Measurements from ENCODE around the gene SFTPA2. TPM values are rescaled to one million over a fixed set of nuclear protein-coding genes. Genes with fewer than 3 reads are reported as not detected.
"Not testable (repeated sequence)": the region's sequence is repeated elsewhere in the genome, so short reads cannot be mapped to it uniquely, and the experiment has no call there.

SFTPA2 gene
- total RNA-seq, 2 donors from 2014 or later = 0.19 TPM; not detected in 1

GRCh38 chr10:79552143-79552542 lies 8.1 kb downstream of the SFTPA2 start:
- Histone ChIP-seq H3K36me3 (no peaks in the 10 kb centered on the region), H3K27ac (no peak overlapping the region), H3K9me3 (no peaks in the 10 kb centered on the region), H3K27me3 (no peaks in the 10 kb centered on the region), H3K4me3 (no peak overlapping the region), H3K4me1 (no peaks in the 10 kb centered on the region)
- TF ChIP-seq, protein P1, sequence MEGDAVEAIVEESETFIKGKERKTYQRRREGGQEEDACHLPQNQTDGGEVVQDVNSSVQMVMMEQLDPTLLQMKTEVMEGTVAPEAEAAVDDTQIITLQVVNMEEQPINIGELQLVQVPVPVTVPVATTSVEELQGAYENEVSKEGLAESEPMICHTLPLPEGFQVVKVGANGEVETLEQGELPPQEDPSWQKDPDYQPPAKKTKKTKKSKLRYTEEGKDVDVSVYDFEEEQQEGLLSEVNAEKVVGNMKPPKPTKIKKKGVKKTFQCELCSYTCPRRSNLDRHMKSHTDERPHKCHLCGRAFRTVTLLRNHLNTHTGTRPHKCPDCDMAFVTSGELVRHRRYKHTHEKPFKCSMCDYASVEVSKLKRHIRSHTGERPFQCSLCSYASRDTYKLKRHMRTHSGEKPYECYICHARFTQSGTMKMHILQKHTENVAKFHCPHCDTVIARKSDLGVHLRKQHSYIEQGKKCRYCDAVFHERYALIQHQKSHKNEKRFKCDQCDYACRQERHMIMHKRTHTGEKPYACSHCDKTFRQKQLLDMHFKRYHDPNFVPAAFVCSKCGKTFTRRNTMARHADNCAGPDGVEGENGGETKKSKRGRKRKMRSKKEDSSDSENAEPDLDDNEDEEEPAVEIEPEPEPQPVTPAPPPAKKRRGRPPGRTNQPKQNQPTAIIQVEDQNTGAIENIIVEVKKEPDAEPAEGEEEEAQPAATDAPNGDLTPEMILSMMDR (IDR thresholded peaks at IDR 0.05) = no peak
- no peak for DNase-seq (ENCODE audit: low spot score)

DNA sequence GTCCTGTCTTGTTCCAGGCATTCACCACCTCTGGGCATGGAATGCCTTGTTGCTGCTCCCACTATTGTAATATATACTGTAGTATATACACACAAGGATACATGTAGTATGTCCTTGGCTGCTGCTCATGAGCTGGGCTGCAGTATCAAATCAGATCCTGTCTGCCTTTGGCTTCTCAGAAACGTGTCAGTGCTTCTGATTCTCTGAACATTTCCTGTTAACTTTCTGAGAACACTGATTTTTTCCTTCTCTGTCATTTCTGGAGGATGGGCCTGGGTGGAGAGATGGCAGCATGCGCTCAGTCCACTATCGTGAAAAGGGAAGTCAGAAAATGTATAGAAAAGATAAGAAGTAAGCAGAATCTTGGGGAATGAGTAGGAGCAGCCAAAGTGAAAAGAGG lies 12.2 kb downstream of the SFTPA2 start:
- Histone ChIP-seq H3K4me3 (no peak overlapping the region), H3K27ac (no peak overlapping the region), H3K9me3 (no peaks in the 10 kb centered on the region), H3K4me1 (no peaks in the 10 kb centered on the region), H3K27me3 (no peaks in the 10 kb centered on the region), H3K36me3 (no peaks in the 10 kb centered on the region)
- TF ChIP-seq, protein P1 (IDR thresholded peaks at IDR 0.05) = no peak
- no peak for DNase-seq (ENCODE audit: low spot score)

DNA sequence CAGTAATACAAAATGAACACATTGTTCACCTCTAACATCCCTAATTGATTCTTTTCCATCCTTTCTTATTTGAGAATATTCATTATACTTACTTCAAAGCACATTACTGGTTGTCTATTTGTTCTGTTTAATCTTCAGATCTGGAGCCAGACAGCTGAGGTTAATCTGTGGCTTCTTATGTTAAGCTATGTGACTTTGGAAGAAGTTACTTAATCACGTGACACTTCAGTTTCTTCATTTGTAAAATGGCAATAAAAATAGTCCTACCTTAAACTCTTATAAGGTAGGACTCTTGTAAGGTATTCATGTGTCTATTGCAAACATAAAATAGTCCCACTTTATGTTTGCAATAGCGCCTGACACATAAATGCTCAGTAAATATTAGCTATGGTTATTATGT lies 13.1 kb downstream of the SFTPA2 start:
- not testable (repeated sequence) for H3K27me3 ChIP-seq; H3K27ac ChIP-seq; H3K4me1 ChIP-seq; H3K36me3 ChIP-seq; H3K9me3 ChIP-seq; H3K4me3 ChIP-seq; DNase-seq (ENCODE audit: low spot score)

DNA sequence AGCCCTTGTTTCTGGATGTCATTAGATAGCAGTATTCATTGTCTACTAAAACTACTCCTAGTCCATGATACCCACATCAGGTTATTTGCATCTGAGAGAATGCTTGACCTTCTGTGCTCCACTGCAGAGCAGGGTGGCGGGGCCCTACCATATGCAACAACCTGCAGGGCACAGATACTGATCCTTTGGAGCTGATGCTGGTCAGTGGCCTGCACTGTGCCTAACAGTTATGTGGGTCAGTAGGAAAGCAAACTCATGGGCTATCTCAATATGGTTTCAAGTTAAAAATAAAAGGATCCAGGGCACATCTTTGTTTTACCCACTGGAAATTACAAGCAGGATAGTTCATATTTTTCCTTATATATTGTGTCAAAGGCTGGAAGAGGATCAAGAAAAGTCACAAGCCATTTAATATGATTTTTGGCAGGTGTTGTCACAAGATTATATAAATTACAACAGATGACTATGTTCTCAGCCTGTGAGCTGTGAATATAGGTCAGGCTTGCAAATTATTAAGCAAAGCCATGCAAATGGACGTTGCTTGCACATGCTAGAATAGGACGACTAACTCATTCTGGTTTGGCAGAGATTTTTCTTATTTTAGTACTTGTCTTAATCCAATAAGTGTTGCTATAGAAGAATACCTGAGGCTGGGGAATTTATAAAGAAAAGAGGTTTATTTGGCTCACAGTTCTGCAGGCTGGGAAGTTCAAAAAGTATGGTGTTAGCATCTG lies 15.1 kb downstream of the SFTPA2 start:
- H3K4me1 ChIP-seq; H3K27ac ChIP-seq; H3K36me3 ChIP-seq; H3K27me3 ChIP-seq; H3K4me3 ChIP-seq; H3K9me3 ChIP-seq; DNase-seq (ENCODE audit: low spot score): not testable (repeated sequence)

- DNase-seq (ENCODE audit: low spot score); H3K36me3 ChIP-seq; H3K4me3 ChIP-seq; H3K27me3 ChIP-seq; H3K4me1 ChIP-seq; H3K9me3 ChIP-seq; H3K27ac ChIP-seq: not testable (repeated sequence)
Measured at GRCh38 chr10:79544408-79544807, 15.8 kb downstream of the SFTPA2 start.

DNA sequence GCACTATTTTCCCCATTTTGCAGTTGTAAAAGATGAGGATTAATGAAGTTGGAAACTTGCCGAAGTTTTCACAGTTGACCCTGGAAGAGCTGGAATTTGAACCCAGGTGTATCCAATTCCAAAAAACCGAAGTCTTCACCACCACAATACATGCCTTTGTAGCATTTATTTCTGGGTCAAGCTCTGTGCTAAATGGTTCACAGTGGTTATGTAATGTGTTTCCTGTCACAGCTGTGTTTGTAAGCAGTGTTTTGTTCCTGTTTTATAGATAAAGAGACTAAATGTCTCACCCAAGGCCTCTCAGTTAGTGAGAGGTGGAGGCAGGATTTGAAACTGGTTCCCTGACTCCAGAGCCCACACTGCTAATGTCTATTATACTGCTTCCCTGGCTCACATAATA lies 17.6 kb downstream of the SFTPA2 start:
- no peaks in the 10 kb centered on the region for H3K9me3 ChIP-seq
- H3K27ac ChIP-seq = no peak overlapping the region
- H3K4me1 ChIP-seq = no peaks in the 10 kb centered on the region
- no peak overlapping the region for H3K4me3 ChIP-seq
- no peak for DNase-seq (ENCODE audit: low spot score)
- H3K27me3 ChIP-seq = no peaks in the 10 kb centered on the region
- TF ChIP-seq, protein P1 (IDR thresholded peaks at IDR 0.05) = no peak
- no peaks in the 10 kb centered on the region for H3K36me3 ChIP-seq

GRCh38 chr10:79540930-79541329 lies 19.3 kb downstream of the SFTPA2 start:
- not testable (repeated sequence) for H3K9me3 ChIP-seq; H3K27me3 ChIP-seq; DNase-seq (ENCODE audit: low spot score); H3K27ac ChIP-seq; H3K4me3 ChIP-seq; H3K36me3 ChIP-seq; H3K4me1 ChIP-seq

GRCh38 chr10:79538311-79538710 lies 21.9 kb downstream of the SFTPA2 start:
- DNase-seq (ENCODE audit: low spot score); H3K27ac ChIP-seq; H3K4me3 ChIP-seq; H3K27me3 ChIP-seq; H3K4me1 ChIP-seq; H3K9me3 ChIP-seq; H3K36me3 ChIP-seq: not testable (repeated sequence)

DNA sequence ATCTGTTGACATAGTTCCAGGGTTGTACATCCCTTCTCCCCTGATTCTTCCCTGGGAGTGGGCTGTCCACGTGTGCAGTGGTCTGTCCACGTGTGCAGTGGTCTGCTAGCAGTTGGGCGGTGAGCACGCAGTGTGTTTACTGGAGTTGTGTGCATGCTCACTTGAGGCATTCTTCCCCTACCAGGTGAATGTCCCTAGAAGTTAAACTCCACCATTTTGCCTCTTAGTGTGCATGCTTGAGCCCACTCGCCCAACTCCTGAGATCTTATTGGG lies 26.4 kb downstream of the SFTPA2 start:
- H3K36me3 ChIP-seq; H3K4me3 ChIP-seq; H3K4me1 ChIP-seq; H3K9me3 ChIP-seq; H3K27ac ChIP-seq; H3K27me3 ChIP-seq; DNase-seq (ENCODE audit: low spot score): not testable (repeated sequence)

DNA sequence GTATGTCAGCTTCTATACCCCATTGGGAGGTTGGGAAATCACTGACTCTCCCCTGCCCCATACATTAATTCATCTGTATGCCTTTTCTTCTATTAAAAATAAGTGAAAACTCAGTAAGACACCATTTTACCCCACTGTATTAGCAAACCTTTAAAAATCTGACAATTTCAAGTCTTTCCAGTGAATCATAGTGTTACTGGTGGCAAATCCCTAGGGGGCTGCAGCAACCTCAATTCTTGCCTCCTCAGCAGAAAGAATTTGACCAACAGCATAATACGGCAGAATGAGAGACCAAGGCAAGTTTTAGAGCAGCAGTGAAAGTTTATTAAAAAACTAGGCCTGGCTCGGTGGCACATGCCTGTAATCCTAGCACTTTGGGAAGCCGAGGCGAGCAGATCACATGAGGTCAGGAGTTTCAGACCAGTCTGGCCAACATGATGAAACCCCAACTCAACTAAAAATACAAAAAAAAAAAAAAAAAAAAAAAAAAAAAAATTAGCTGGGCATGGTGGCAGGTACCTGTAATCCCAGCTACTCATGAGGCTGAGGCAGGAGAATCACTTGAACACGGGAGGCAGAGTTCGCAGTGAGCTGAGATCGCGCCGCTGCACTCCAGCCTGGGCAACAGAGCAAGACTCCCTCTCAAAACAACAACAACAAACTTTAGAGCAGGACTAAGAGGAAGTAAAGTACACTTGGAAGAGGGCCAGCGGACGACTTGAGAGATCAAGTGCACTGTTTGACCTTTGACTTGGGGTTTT lies 26.9 kb downstream of the SFTPA2 start:
- H3K4me3 ChIP-seq; H3K27me3 ChIP-seq; DNase-seq (ENCODE audit: low spot score); H3K27ac ChIP-seq; H3K36me3 ChIP-seq; H3K9me3 ChIP-seq; H3K4me1 ChIP-seq: not testable (repeated sequence)

- not testable (repeated sequence) for H3K4me1 ChIP-seq; H3K4me3 ChIP-seq; H3K27me3 ChIP-seq; H3K9me3 ChIP-seq; H3K36me3 ChIP-seq; H3K27ac ChIP-seq; DNase-seq (ENCODE audit: low spot score)
Measured at GRCh38 chr10:79528261-79528660, 31.9 kb downstream of the SFTPA2 start.

- H3K36me3 ChIP-seq; H3K27ac ChIP-seq; H3K4me1 ChIP-seq; H3K4me3 ChIP-seq; DNase-seq (ENCODE audit: low spot score); H3K9me3 ChIP-seq; H3K27me3 ChIP-seq: not testable (repeated sequence)
Measured at GRCh38 chr10:79525049-79525710, 35.0 kb downstream of the SFTPA2 start.

Data from right atrium auricular region (tissue), 2 donors.